Gastroesophageal sphincter (tissue), 3 donors: ENCODE results near the gene PHACTR1.

Experiments used
- CTCF ChIP-seq, 4 experiments: fragments of 200-600 bp in 2 of 4; fragments of 450-650 bp in 2 of 4; sonication (generic) in 1 of 4; IDR thresholded peaks; one replicate each; pipeline ENCODE4 v1.5.1; 2017 to 2019; ENCODE audit warnings: antibody characterized with exemption in 4 of 4, mild to moderate bottlenecking in 2 of 4, moderate library complexity in 2 of 4
- EP300 ChIP-seq: sonication (generic); formaldehyde crosslinking; IDR thresholded peaks from one replicate; pipeline ENCODE4 v1.6.1; 2017; ENCODE audit warnings: antibody characterized with exemption, mild to moderate bottlenecking
- POLR2A ChIP-seq, 2 donors: fragments of 450-650 bp; IDR thresholded peaks; one replicate each; pipeline ENCODE4 v1.6.1; 2017; ENCODE audit warnings: antibody characterized with exemption in 2 of 2, mild to moderate bottlenecking in 2 of 2, moderate library complexity in 1 of 2
- POLR2AphosphoS5 ChIP-seq: sonication (generic); formaldehyde crosslinking; IDR thresholded peaks from one replicate; pipeline ENCODE4 v1.6.1; 2017; ENCODE audit warnings: antibody characterized with exemption

GRCh38 chr6:13287104-13287503 is 570.5 kb downstream of the PHACTR1 start:
- TF ChIP-seq CTCF (IDR thresholded peaks at IDR 0.05), result no peak
- TF ChIP-seq POLR2AphosphoS5, result no peak
- TF ChIP-seq POLR2A (IDR thresholded peaks at IDR 0.05), result no peak
- TF ChIP-seq EP300, result no peak
